ENCODE results near the gene TMPRSS4. TPM values are rescaled to one million over a fixed set of nuclear protein-coding genes. Genes with fewer than 3 reads are reported as not detected.

The TMPRSS4 gene
- polyA plus RNA-seq, 1 experiment = not detected

- H3K9me3 ChIP-seq (ENCODE audit: control insufficient read depth, insufficient read depth, low read length) = no peaks in the 10 kb centered on the region
- ChIA-PET CTCF (interaction anchor here (0.6 kb wide), 1 partner anchor 169 kb away, joined by 3 read pairs; no protein-coding TSS in a partner anchor), POLR2A (no interaction called here)
- no peak for TF ChIP-seq CTCF (IDR thresholded peaks at IDR 0.05; ENCODE audit: low read depth, low read length)
- no peak for DNase-seq (ENCODE audit: low read depth, low spot score)
- H3K27me3 ChIP-seq (ENCODE audit: control insufficient read depth, insufficient read depth, low read length) = peaks cover 2% of the 10 kb centered on the region
- no peak overlapping the region for H3K27ac ChIP-seq (ENCODE audit: low read depth, low read length)
- H3K4me3 ChIP-seq (ENCODE audit: low read depth, low read length) = no peak overlapping the region
Measured at GRCh38 chr11:118124929-118125535, 48.2 kb downstream of the TMPRSS4 start.

GRCh38 chr11:118126082-118126838 is 49.4 kb downstream of the TMPRSS4 start:
- no peak for TF ChIP-seq CTCF (IDR thresholded peaks at IDR 0.05; ENCODE audit: low read depth, low read length)
- ChIA-PET CTCF (no interaction called here), POLR2A (no interaction called here)
- no peak overlapping the region for H3K27ac ChIP-seq (ENCODE audit: low read depth, low read length)
- H3K9me3 ChIP-seq (ENCODE audit: control insufficient read depth, insufficient read depth, low read length) = no peaks in the 10 kb centered on the region
- peaks cover 2% of the 10 kb centered on the region for H3K27me3 ChIP-seq (ENCODE audit: control insufficient read depth, insufficient read depth, low read length)
- DNase-seq (ENCODE audit: low read depth, low spot score) = no peak
- no peak overlapping the region for H3K4me3 ChIP-seq (ENCODE audit: low read depth, low read length)

GRCh38 chr11:118128310-118128709 is 51.4 kb downstream of the TMPRSS4 start:
- ChIA-PET CTCF (no interaction called here), POLR2A (no interaction called here)
- TF ChIP-seq CTCF (IDR thresholded peaks at IDR 0.05; ENCODE audit: low read depth, low read length) = no peak
- DNase-seq (ENCODE audit: low read depth, low spot score) = no peak
- peaks cover 2% of the 10 kb centered on the region for H3K27me3 ChIP-seq (ENCODE audit: control insufficient read depth, insufficient read depth, low read length)
- no peak overlapping the region for H3K4me3 ChIP-seq (ENCODE audit: low read depth, low read length)
- H3K9me3 ChIP-seq (ENCODE audit: control insufficient read depth, insufficient read depth, low read length) = no peaks in the 10 kb centered on the region
- H3K27ac ChIP-seq (ENCODE audit: low read depth, low read length) = no peak overlapping the region

- Histone ChIP-seq H3K27me3 (ENCODE audit: control insufficient read depth, insufficient read depth, low read length) (peaks cover 2% of the 10 kb centered on the region), H3K27ac (ENCODE audit: low read depth, low read length) (no peak overlapping the region), H3K9me3 (ENCODE audit: control insufficient read depth, insufficient read depth, low read length) (no peaks in the 10 kb centered on the region), H3K4me3 (ENCODE audit: low read depth, low read length) (no peak overlapping the region)
- DNase-seq (ENCODE audit: low read depth, low spot score) = no peak
- no peak for TF ChIP-seq CTCF (IDR thresholded peaks at IDR 0.05; ENCODE audit: low read depth, low read length)
- CTCF ChIA-PET = no interaction called here
- POLR2A ChIA-PET = no interaction called here
Measured at GRCh38 chr11:118128721-118129470, 52.0 kb downstream of the TMPRSS4 start.

Data from AG04450 (cell line).